SK-N-MC (cell line): ENCODE results near the gene SHROOM4.

Experiments
- EZH2 ChIP-seq: fragments of 200-600 bp; sonication (generic); IDR thresholded peaks from one replicate; pipeline ENCODE4 v1.6.1; 2017; ENCODE audit warnings: antibody characterized with exemption
- FOXP2 ChIP-seq: optimal IDR thresholded peaks from 2 replicates; pipeline ENCODE3; 2011; ENCODE audit warnings: mild to moderate bottlenecking, moderate library complexity; ENCODE audit not compliant: insufficient read depth; ENCODE audit errors: extremely low read length, control extremely low read depth
- POLR2AphosphoS5 ChIP-seq: IDR thresholded peaks from 2 replicates; pipeline ENCODE4 v1.6.1; 2012; ENCODE audit warnings: mild to moderate bottlenecking, low read depth, low read length, borderline replicate concordance

DNA sequence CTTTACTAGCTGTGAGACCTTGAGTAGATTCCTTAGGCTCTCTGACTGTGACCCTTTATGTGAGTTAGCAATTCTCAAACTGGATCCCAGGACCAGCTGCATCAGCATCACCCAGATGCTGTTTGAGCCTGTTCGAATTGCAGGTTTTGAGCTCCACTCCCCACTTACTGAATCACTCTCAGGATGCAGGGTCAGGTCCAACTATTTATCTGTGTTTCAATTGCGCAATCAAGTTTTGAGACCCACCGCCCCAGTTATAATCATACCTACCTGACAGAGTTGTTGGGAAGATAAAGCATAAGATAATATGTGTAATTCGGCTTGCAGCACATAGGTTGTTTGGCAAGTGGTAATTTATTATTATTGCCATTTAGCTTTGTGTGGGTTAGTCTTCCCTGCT, 187.6 kb downstream of the SHROOM4 start:
- TF ChIP-seq POLR2AphosphoS5 = no peak
- TF ChIP-seq EZH2 = no peak
- no peak for TF ChIP-seq FOXP2
